ENCODE measurements around the gene SLC30A3.

The SLC30A3 gene

DNA sequence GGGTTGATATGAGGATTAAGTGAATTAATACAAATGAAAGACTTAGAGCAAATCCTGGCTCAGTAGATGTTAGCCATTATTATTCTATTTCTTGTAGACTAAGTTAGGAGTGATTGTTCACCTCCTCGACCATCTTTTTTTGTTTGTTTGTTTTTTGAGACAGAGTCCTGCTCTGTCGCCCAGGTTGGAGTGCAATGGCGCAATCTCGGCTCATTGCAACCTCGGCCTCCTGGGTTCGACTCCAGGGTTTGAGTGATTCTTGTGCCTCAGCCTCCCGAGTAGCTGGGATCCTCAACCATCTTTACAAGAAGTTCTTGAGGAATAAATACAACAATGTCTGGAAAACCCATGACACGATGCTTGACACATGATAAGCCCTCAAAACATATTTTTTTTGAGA lies 32.1 kb upstream of the SLC30A3 start:
- H4K20me1 ChIP-seq: no peaks in the 10 kb centered on the region
- no peak overlapping the region for H3K4me3 ChIP-seq
- H3K36me3 ChIP-seq: no peaks in the 10 kb centered on the region
- H3K4me1 ChIP-seq: peaks cover 12 to 40% (median 35%) of the 10 kb centered on the region in 10 experiments
- no peaks in the 10 kb centered on the region for H3K9me3 ChIP-seq (replicated peaks in 1 of 11)
- no peak overlapping the region for H3K4me2 ChIP-seq
- no peaks in the 10 kb centered on the region for H3K27me3 ChIP-seq
- no peak overlapping the region for H3K9ac ChIP-seq
- no peak overlapping the region for H3K27ac ChIP-seq
- TF ChIP-seq Cebpa-rat (IDR thresholded peaks at IDR 0.05): no peak

DNA sequence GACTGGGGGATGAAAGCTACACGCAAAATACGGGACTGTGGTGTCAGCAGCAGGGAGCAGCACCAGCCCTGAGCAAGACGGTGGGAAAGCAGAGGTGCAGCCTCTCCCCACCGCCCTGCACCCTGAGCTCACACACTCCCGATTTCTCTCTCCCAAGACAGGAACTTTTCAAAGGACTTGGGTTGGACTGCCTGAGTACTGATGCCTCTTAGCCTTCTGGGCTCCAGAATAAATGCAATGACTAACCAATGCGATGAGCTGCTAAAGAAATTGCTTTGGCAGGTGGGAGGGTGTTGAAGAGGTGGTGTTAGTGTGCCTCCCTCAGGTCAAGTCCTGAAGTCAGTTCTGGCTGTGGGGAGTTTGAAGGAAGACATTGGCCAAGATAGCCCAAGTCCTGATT lies 29.0 kb upstream of the SLC30A3 start:
- Histone ChIP-seq H3K4me2 (peak overlapping the region in 8 of 11 experiments; percentile 71 to 83 (median 76); a peak in 16 of 22 replicates), H3K27me3 (no peaks in the 10 kb centered on the region), H3K36me3 (no peaks in the 10 kb centered on the region), H3K9ac (no peak overlapping the region), H4K20me1 (no peaks in the 10 kb centered on the region), H3K9me3 (replicated peaks in 1 of 11) (no peaks in the 10 kb centered on the region), H3K4me3 (no peak overlapping the region), H3K4me1 (peaks cover 12 to 54% (median 47%) of the 10 kb centered on the region in 10 experiments), H3K27ac (peak overlapping the region in 3 of 11 experiments; percentile 33 to 73 (median 57); a peak in 5 of 22 replicates)
- TF ChIP-seq Cebpa-rat (IDR thresholded peaks at IDR 0.05): no peak

DNA sequence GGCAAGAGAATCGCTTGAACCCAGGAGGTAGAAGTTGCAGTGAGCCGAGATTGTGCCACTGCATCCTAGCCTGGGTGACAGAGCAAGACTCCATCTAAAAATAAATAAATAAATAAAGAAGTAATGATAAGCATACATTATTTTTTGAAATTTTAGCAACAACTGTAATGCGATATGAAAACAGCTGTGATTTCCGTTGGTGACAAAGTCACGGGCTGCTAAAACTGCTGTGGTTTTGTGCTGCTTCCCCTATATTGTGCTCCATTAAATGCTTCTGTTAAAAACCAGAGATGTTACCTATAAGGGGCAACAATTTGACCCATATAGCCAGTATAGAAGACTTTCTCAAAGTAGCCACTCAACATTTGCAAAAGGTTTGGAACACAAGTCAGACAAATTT lies 27.7 kb upstream of the SLC30A3 start:
- no peaks in the 10 kb centered on the region for H4K20me1 ChIP-seq
- peak overlapping the region; percentile 60 to 83 (median 75) for H3K4me2 ChIP-seq
- peak overlapping the region in 9 of 11 experiments; percentile 17 to 70 (median 54); a peak in 15 of 22 replicates for H3K9ac ChIP-seq
- H3K9me3 ChIP-seq (replicated peaks in 1 of 11): no peaks in the 10 kb centered on the region
- no peak overlapping the region; a peak in 3 of 20 replicates for H3K4me3 ChIP-seq
- H3K27me3 ChIP-seq: no peaks in the 10 kb centered on the region
- peak overlapping the region in 8 of 11 experiments; percentile 54 to 75 (median 68); a peak in 16 of 22 replicates for H3K27ac ChIP-seq
- TF ChIP-seq Cebpa-rat (IDR thresholded peaks at IDR 0.05): no peak
- H3K36me3 ChIP-seq: no peaks in the 10 kb centered on the region
- H3K4me1 ChIP-seq: peaks cover 12 to 54% (median 47%) of the 10 kb centered on the region in 10 experiments

DNA sequence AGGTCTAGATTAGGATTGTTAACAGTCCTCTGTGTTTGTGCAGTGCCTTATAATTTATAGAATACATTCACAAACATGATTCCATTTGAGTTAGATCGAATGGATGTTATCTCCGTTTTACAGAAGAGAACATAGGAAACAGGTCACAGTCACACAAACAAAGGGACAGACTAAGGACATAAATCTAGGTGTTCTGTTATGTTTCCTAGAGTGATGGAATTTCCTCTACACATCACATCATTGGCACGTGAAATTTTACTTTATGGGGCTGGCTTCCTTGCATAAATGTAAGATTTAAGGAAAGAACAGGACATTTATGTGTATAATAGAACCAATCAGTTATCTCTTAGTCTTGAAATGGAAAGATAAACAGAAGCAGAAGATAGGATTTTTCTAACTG lies 25.8 kb upstream of the SLC30A3 start:
- Histone ChIP-seq H3K9me3 (replicated peaks in 1 of 11) (no peaks in the 10 kb centered on the region), H3K4me3 (no peak overlapping the region), H3K27me3 (no peaks in the 10 kb centered on the region), H3K4me1 (peaks cover 12 to 50% (median 44%) of the 10 kb centered on the region in 10 experiments), H4K20me1 (no peaks in the 10 kb centered on the region), H3K9ac (no peak overlapping the region), H3K27ac (no peak overlapping the region), H3K4me2 (peak overlapping the region in 3 of 11 experiments; percentile 71 to 75 (median 72); a peak in 3 of 22 replicates), H3K36me3 (no peaks in the 10 kb centered on the region)
- no peak for TF ChIP-seq Cebpa-rat (IDR thresholded peaks at IDR 0.05)

DNA sequence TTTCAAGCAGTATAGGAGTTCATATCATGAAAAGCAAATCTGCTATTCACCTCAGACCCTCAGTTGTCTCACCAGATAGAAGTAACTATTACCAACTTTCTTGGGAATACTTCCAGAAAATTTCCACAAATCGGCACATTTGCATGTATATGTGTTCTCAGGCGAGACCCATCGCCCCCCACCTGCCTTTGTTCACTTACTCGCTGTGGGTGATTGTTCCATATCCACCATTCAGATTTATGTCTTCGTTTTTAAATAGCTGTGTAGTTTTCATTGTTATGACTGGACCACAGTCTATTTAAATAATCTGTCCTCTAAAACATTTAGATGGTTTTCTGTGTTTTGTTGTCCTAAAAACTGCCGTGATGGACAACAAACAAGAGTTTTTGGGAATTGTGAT lies 22.6 kb upstream of the SLC30A3 start:
- no peak for TF ChIP-seq Cebpa-rat (IDR thresholded peaks at IDR 0.05)
- Histone ChIP-seq H3K4me3 (no peak overlapping the region), H3K9me3 (replicated peaks in 1 of 11) (no peaks in the 10 kb centered on the region), H3K27me3 (no peaks in the 10 kb centered on the region), H3K4me1 (peaks cover 5 to 34% (median 25%) of the 10 kb centered on the region in 10 experiments), H3K9ac (no peak overlapping the region), H4K20me1 (no peaks in the 10 kb centered on the region), H3K36me3 (no peaks in the 10 kb centered on the region), H3K4me2 (no peak overlapping the region), H3K27ac (no peak overlapping the region)

DNA sequence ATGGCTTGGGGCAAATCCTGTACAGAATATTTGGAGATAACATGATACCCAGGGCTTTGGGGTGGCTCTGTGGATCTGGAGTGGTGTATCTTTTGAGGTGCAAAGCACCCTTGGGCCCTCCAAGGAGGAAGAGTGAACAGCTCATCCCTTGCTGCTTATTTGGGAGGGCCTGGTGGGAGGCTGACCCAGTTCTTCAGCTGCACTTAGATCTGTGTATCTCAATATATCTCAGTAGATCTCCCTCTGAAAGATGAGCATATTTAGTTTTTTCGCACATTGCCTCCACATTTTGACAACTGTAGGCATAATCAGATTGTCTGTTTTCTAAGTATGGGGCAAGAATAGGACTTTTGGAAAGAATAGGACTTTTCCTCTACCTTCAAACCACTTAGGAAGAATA lies 22.1 kb upstream of the SLC30A3 start:
- TF ChIP-seq Cebpa-rat (IDR thresholded peaks at IDR 0.05): no peak
- Histone ChIP-seq H3K9me3 (replicated peaks in 1 of 11) (no peaks in the 10 kb centered on the region), H3K9ac (no peak overlapping the region), H4K20me1 (no peaks in the 10 kb centered on the region), H3K27me3 (no peaks in the 10 kb centered on the region), H3K4me2 (no peak overlapping the region), H3K36me3 (no peaks in the 10 kb centered on the region), H3K4me3 (no peak overlapping the region), H3K27ac (no peak overlapping the region), H3K4me1 (peaks cover under 1 to 29% (median 20%) of the 10 kb centered on the region in 10 experiments; a peak in 19 of 20 replicates)

DNA sequence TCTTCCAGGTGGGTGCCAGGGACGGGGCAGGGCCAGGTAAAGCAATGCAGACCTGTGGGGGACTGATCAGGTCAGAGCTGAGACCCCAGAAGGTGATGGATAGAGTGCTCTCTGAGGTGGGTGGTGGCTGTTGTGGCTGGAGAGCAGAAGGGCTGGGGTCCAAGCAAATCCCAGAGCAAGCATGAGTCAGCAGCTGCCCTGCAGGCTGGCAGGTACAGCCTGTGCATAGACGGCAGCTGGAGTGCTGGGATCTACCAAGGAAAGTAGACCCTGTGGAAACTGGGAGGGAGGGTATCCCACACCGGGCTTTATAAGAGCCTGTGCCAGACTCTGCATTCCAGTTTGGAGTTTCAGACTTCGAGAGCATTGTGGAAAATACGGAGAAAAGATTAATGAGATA lies 20.0 kb upstream of the SLC30A3 start:
- no peak overlapping the region for H3K4me3 ChIP-seq
- H3K9ac ChIP-seq: no peak overlapping the region
- H3K27ac ChIP-seq: no peak overlapping the region
- no peaks in the 10 kb centered on the region for H4K20me1 ChIP-seq
- H3K27me3 ChIP-seq: no peaks in the 10 kb centered on the region
- no peaks in the 10 kb centered on the region for H3K36me3 ChIP-seq
- H3K4me2 ChIP-seq: peak overlapping the region in 3 of 11 experiments; percentile 47 to 60 (median 52); a peak in 5 of 22 replicates
- H3K9me3 ChIP-seq (replicated peaks in 1 of 11): no peaks in the 10 kb centered on the region
- H3K4me1 ChIP-seq: peaks cover 0 to 17% (median 9%) of the 10 kb centered on the region in 10 experiments; a peak in 12 of 20 replicates
- no peak for TF ChIP-seq Cebpa-rat (IDR thresholded peaks at IDR 0.05)

DNA sequence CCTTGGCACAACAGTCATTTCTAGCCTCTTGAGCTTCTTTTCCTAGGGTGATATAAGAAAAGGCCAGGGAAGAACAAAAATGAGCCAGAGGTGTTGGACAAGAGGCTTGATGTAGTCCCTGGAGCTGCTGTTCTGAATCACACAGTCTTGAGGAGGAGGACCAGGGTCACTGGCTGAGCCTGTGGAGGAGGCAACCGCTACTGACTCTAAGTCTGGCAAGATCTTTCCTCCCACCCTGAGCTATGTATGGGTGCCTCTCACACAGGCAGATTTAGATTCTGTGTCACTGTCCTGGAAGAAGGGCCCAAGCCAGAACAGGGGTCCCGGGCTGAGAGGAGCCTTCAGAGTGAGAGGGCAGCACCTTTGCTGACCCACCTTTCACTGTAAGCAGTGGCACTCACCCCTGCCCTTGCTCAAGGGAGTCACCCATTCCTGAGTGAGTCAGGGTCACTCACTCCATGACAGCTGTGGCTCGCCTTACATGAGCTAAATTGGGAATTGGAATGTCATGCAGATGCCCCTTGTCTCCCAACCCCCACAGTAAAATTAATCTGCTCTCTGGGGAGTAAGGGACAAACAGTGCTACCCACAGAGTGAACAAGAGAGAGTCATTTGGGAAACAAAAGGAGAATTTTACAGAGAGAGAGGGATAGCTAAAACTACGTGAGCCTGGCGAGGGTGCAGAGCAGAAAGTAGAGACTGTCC lies 19.2 kb upstream of the SLC30A3 start, which contains the start of gene TRIM54:
Gene TRIM54, plus strand, starts transcription at position 575 of the 705 bp plus-strand sequence. CDS start 303 bp downstream, outside the sequence.
- Histone ChIP-seq H3K4me2 (peak within 1 kb of the TSS in 7 of 11 experiments; percentile 18 to 60 (median 47); a peak in 11 of 22 replicates), H3K27me3 (no peaks in the 10 kb centered on the region), H3K9me3 (replicated peaks in 1 of 11) (no peaks in the 10 kb centered on the region), H4K20me1 (no peaks in the 10 kb centered on the region), H3K4me1 (peaks cover 0 to 17% (median 9%) of the 10 kb centered on the region in 10 experiments; a peak in 12 of 20 replicates), H3K36me3 (no peaks in the 10 kb centered on the region), H3K9ac (peak within 1 kb of the TSS in 7 of 11 experiments; percentile 4 to 47 (median 31); a peak in 7 of 22 replicates), H3K27ac (no peak within 1 kb of the TSS), H3K4me3 (no peak within 1 kb of the TSS)
- no peak for TF ChIP-seq Cebpa-rat (IDR thresholded peaks at IDR 0.05)

DNA sequence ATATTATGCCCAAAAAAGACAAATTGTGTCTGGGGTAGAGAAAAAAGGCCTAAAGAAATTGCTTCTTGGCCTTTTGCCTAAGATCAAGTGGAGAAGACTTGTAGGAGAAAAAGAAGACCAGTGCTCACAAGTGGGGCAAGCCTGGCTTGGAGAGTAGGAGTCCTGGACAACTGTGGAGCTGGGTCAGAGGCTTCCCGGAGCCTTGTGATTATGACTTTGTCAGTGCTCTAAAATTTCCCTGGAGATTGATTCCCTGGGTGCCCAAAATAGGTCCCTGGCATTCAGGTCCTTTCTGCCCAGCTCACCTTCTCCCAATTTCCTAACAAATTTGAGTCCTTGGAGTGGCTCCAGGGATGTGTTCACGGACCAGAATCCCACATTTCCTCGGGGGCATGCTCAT lies 18.6 kb upstream of the SLC30A3 start:
- Histone ChIP-seq H3K27ac (no peak overlapping the region), H3K4me1 (peaks cover 0 to 17% (median 9%) of the 10 kb centered on the region in 10 experiments; a peak in 12 of 20 replicates), H3K4me2 (no peak overlapping the region), H3K9ac (peak overlapping the region in 1 of 11 experiments; percentile 4; a peak in 1 of 22 replicates), H3K4me3 (no peak overlapping the region), H3K36me3 (no peaks in the 10 kb centered on the region), H4K20me1 (no peaks in the 10 kb centered on the region), H3K9me3 (replicated peaks in 1 of 11) (no peaks in the 10 kb centered on the region), H3K27me3 (no peaks in the 10 kb centered on the region)
- TF ChIP-seq Cebpa-rat (IDR thresholded peaks at IDR 0.05): no peak
